OCI-LY7 (cell line): ENCODE measurements around the gene CBFA2T2. TPM values are rescaled to one million over a fixed set of nuclear protein-coding genes. Genes with fewer than 3 reads are reported as not detected.

Experiments
- BruUV-seq: library from RNA; stranded (reverse); fragments of 400-500 nt; replicated peaks from 2 replicates; lab custom pipeline; 2021; lab: Mats Ljungman, UMichigan
- CTCF ChIA-PET: fragments of 300-600 bp; sonication (Branson Sonifier 250); formaldehyde crosslinking; loops from one replicate; lab custom pipeline; 2022; ENCODE audit warnings: antibody characterized with exemption; ENCODE audit not compliant: unreplicated experiment; lab: Charles Lee
- POLR2A ChIA-PET: fragments of 300-600 bp; sonication (Branson Sonifier 250); formaldehyde crosslinking; loops from one replicate; lab custom pipeline; 2022; ENCODE audit warnings: antibody characterized with exemption; lab: Charles Lee
- DNase-seq: peaks from one replicate; pipeline ENCODE4 v3.0.0-alpha.2; 2015; ENCODE audit warnings: low spot score
- H2AFZ ChIP-seq: fragments of 200-600 bp; sonication (generic), shearing (Covaris generic); 2 replicates; pipeline ENCODE4 v1.6.1; 2014; ENCODE audit warnings: mild to moderate bottlenecking, antibody characterized with exemption, low read length, moderate library complexity
- H3K27ac ChIP-seq: fragments of 200-600 bp; sonication (generic); 2 replicates; pipeline ENCODE4 v1.5.1; 2014; ENCODE audit warnings: mixed run types, low read depth, mild to moderate bottlenecking, moderate library complexity, low read length, inconsistent platforms; ENCODE audit not compliant: poor library complexity, severe bottlenecking
- H3K36me3 ChIP-seq: fragments of 200-600 bp; sonication (generic); 2 replicates; pipeline ENCODE4 v1.6.1; 2014; ENCODE audit warnings: mild to moderate bottlenecking, antibody characterized with exemption, low read length, moderate library complexity, mixed read lengths; ENCODE audit not compliant: insufficient read depth
- H3K4me1 ChIP-seq: fragments of 200-600 bp; sonication (generic); 2 replicates; pipeline ENCODE4 v1.5.1; 2014; ENCODE audit warnings: mild to moderate bottlenecking, low read length; ENCODE audit not compliant: insufficient read depth, poor library complexity, severe bottlenecking
- H3K4me2 ChIP-seq: fragments of 200-600 bp; sonication (generic); 2 replicates; pipeline ENCODE4 v1.6.1; 2014; ENCODE audit warnings: mild to moderate bottlenecking, low read length
- H3K4me3 ChIP-seq: fragments of 200-600 bp; sonication (generic); 2 replicates; pipeline ENCODE4 v1.5.1; 2014; ENCODE audit warnings: mild to moderate bottlenecking, low read depth, low read length; ENCODE audit not compliant: poor library complexity, severe bottlenecking
- H3K79me2 ChIP-seq: fragments of 200-600 bp; sonication (generic); 2 replicates; pipeline ENCODE4 v1.6.1; 2016; ENCODE audit warnings: low read depth, mild to moderate bottlenecking, low read length, moderate library complexity, mixed read lengths; ENCODE audit not compliant: insufficient read depth
- H3K9me2 ChIP-seq: fragments of 200-600 bp; sonication (generic); 2 replicates; pipeline ENCODE4 v1.6.1; 2016; ENCODE audit warnings: mild to moderate bottlenecking, low read length, mixed read lengths; ENCODE audit not compliant: insufficient read depth
- H3K9me3 ChIP-seq: fragments of 200-600 bp; sonication (generic); 2 replicates; pipeline ENCODE4 v1.6.1; 2014; ENCODE audit warnings: mild to moderate bottlenecking, mixed run types, low read length, mixed read lengths
- H4K20me1 ChIP-seq: fragments of 200-600 bp; sonication (generic); 2 replicates; pipeline ENCODE4 v1.6.1; 2014; ENCODE audit warnings: mild to moderate bottlenecking, antibody characterized with exemption, low read length, moderate library complexity, mixed read lengths; ENCODE audit not compliant: insufficient read depth
- CTCF ChIP-seq: fragments of 200-600 bp; sonication (generic); conservative IDR thresholded peaks from 2 replicates; pipeline ENCODE4 v1.5.1; 2014; ENCODE audit warnings: mild to moderate bottlenecking, antibody characterized with exemption, low read length, moderate library complexity, mixed read lengths
- EZH2phosphoT487 ChIP-seq: fragments of 200-600 bp; sonication (generic); IDR thresholded peaks from 2 replicates; pipeline ENCODE4 v1.6.1; 2018; ENCODE audit warnings: low read depth, borderline replicate concordance, mild to moderate bottlenecking, mixed run types, antibody characterized with exemption, low read length, moderate library complexity, mixed read lengths
- intact Hi-C: fragments of 100-400 bp; cut with micrococcal nuclease; formaldehyde crosslinking; loops from one replicate; pipeline ENCODE4 v1.10.0; 2022; ENCODE audit not compliant: unreplicated experiment
- total RNA-seq, 2 experiments: library from RNA; depleted of rRNA in 1 of 2; stranded (reverse); fragments of >200 nt in 1 of 2; shearing (Covaris generic) in 1 of 2; gene quantifications; 2 replicates each; pipeline ENCODE4 v1.2.3, GENCODE V29; 2014 to 2022

The CBFA2T2 gene
- total RNA-seq, 2 experiments from 2014 or later, result 20.7 to 32.9 TPM

- intact Hi-C loops, result no loop called here
- Histone ChIP-seq H3K36me3 (peaks cover 14% of the 10 kb centered on the region), H3K9me3 (peaks cover 6% of the 10 kb centered on the region; the same call in 1 of the 2 replicates), H3K4me3 (no peak overlapping the region), H3K27ac (peak overlapping the region; percentile 89), H3K4me1 (peaks cover 60% of the 10 kb centered on the region), H3K79me2 (peaks cover 41% of the 10 kb centered on the region), H4K20me1 (no peaks in the 10 kb centered on the region), H3K4me2 (peak overlapping the region; percentile 42), H3K9me2 (no peaks in the 10 kb centered on the region), H2AFZ (no peak overlapping the region)
- CTCF ChIA-PET, result no interaction called here
- TF ChIP-seq CTCF (no peak), EZH2phosphoT487 (no peak)
- no peak for DNase-seq
- BruUV-seq, result no TSS peak
- POLR2A ChIA-PET, result interaction anchor here (1.6 to 2.4 kb wide), 2 partner anchors 8 to 15 kb away, joined by 5 to 6 read pairs; no protein-coding TSS in a partner anchor
Observed at GRCh38 chr20:33553516-33553915, 63.6 kb downstream of the CBFA2T2 start.

GRCh38 chr20:33554914-33555420, 65.1 kb downstream of the CBFA2T2 start:
- peak overlapping the region; percentile 21; the same call in 1 of the 2 replicates for H2AFZ ChIP-seq
- H3K27ac ChIP-seq, result peak overlapping the region; percentile 89
- intact Hi-C loops, result loop anchor here (2.0 kb wide), 1 partner anchor 14 kb away; no protein-coding TSS in a partner anchor
- ChIA-PET POLR2A (interaction anchor here (0.6 to 1.7 kb wide), 14 partner anchors 8 to 112 kb away, joined by 3 to 8 read pairs (median 5); partner anchors contain the start of gene ACTL10), CTCF (no interaction called here)
- H3K9me2 ChIP-seq, result no peaks in the 10 kb centered on the region
- peaks cover 55% of the 10 kb centered on the region for H3K4me1 ChIP-seq
- peaks cover 41% of the 10 kb centered on the region for H3K79me2 ChIP-seq
- TF ChIP-seq EZH2phosphoT487, result no peak
- TF ChIP-seq CTCF, result no peak
- no TSS peak for BruUV-seq
- H3K4me2 ChIP-seq, result peak overlapping the region; percentile 55
- peak overlapping the region; percentile 31 for H3K4me3 ChIP-seq
- peaks cover 14% of the 10 kb centered on the region for H3K36me3 ChIP-seq
- peak; percentile 91 for DNase-seq
- peaks cover 6% of the 10 kb centered on the region; the same call in 1 of the 2 replicates for H3K9me3 ChIP-seq
- H4K20me1 ChIP-seq, result no peaks in the 10 kb centered on the region

GRCh38 chr20:33555755-33556154, 65.9 kb downstream of the CBFA2T2 start:
- no peak for DNase-seq
- Histone ChIP-seq H3K9me3 (peaks cover 6% of the 10 kb centered on the region; the same call in 1 of the 2 replicates), H3K27ac (peak overlapping the region; percentile 89), H4K20me1 (no peaks in the 10 kb centered on the region), H3K79me2 (peaks cover 41% of the 10 kb centered on the region), H3K4me1 (peaks cover 62% of the 10 kb centered on the region), H3K4me3 (peak overlapping the region; percentile 31), H3K36me3 (peaks cover 12% of the 10 kb centered on the region), H3K9me2 (no peaks in the 10 kb centered on the region), H2AFZ (no peak overlapping the region), H3K4me2 (peak overlapping the region; percentile 55)
- TF ChIP-seq CTCF, result no peak
- no peak for TF ChIP-seq EZH2phosphoT487
- ChIA-PET POLR2A (interaction anchor here (1.1 to 1.7 kb wide), 5 partner anchors 11 to 38 kb away, joined by 3 to 8 read pairs (median 7); no protein-coding TSS in a partner anchor), CTCF (no interaction called here)
- BruUV-seq, result no TSS peak
- intact Hi-C loops, result loop anchor here (2.0 kb wide), 1 partner anchor 13 kb away; no protein-coding TSS in a partner anchor
